T-helper 2 cell treated with Interferon-gamma antibody and Interleukin-4, amounts not matched to agents 5 μg/mL and 100 μg/mL, for 36 hours (primary cell): Measurements from ENCODE around the gene MFSD2A.
A peak's percentile ranks its signal among the peaks of the same experiment; 100 is the strongest.
"Not testable (repeated sequence)": the region's sequence is repeated elsewhere in the genome, so short reads cannot be mapped to it uniquely, and the experiment has no call there.

Source experiments
- DNase-seq: peaks from one replicate; pipeline ENCODE4 v3.0.0; 2021; ENCODE audit warnings: low spot score
- H3K27ac Mint-ChIP-seq: one replicate; pipeline ENCODE4 v1.8.0; 2021; ENCODE audit warnings: mild to moderate bottlenecking, mixed read lengths
- H3K27me3 Mint-ChIP-seq: one replicate; pipeline ENCODE4 v1.8.0; 2021; ENCODE audit warnings: low read depth, mixed read lengths
- H3K36me3 Mint-ChIP-seq: one replicate; pipeline ENCODE4 v1.8.0; 2021; ENCODE audit warnings: low read depth, mixed read lengths
- H3K4me1 Mint-ChIP-seq: one replicate; pipeline ENCODE4 v1.8.0; 2021; ENCODE audit warnings: low read depth, mixed read lengths
- H3K4me3 Mint-ChIP-seq: one replicate; pipeline ENCODE4 v1.8.0; 2022; ENCODE audit warnings: mild to moderate bottlenecking, moderate library complexity, mixed read lengths
- H3K9me3 Mint-ChIP-seq: one replicate; pipeline ENCODE4 v1.8.0; 2021; ENCODE audit warnings: mixed read lengths

Gene MFSD2A

DNA sequence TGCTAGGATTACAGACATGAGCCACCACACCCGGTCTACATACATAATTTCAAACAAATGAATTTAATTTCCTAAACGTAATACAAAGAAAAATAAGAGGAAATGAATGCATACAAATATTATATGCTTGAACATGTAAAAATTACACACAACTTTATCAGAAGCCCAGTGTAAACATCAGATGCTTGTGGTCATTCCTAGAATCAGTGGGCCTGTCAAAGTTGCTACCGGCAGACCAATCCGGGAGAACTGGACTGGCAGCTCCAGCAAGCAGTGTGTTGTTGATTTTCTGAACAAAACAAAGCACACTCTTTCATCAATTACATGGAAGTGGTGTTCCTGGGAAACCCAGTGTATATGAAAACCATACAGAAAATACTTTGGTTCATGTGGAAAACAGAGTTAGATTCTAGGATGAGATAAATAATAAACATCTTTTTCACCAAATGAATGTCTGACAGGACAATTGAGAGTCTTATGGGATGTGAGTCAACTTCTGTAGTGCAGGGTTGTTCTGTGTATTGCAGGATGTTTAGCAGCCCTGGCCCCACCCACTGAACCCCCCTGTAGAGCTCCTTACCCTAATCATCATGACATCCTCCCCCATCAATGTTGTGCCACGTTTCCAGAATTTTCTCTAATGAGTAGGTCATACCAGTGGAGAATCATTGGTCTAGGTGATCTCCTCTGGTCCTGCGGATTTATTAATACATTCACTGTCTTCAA lies 33.8 kb downstream of the MFSD2A start:
- Mint-ChIP-seq H3K4me1 (no peaks in the 10 kb centered on the region), H3K4me3 (no peak overlapping the region), H3K27ac (no peak overlapping the region), H3K9me3 (no peaks in the 10 kb centered on the region), H3K27me3 (peaks cover 2% of the 10 kb centered on the region), H3K36me3 (no peaks in the 10 kb centered on the region)
- DNase-seq: no peak

- Mint-ChIP-seq H3K36me3 (no peaks in the 10 kb centered on the region), H3K27ac (no peak overlapping the region), H3K4me1 (no peaks in the 10 kb centered on the region), H3K27me3 (no peaks in the 10 kb centered on the region), H3K4me3 (no peak overlapping the region), H3K9me3 (no peaks in the 10 kb centered on the region)
- no peak for DNase-seq
Measured at GRCh38 chr1:39990428-39990827, 35.5 kb downstream of the MFSD2A start.

- H3K27ac Mint-ChIP-seq: no peak overlapping the region
Measured at GRCh38 chr1:39992234-39992633, 37.3 kb downstream of the MFSD2A start.

DNA sequence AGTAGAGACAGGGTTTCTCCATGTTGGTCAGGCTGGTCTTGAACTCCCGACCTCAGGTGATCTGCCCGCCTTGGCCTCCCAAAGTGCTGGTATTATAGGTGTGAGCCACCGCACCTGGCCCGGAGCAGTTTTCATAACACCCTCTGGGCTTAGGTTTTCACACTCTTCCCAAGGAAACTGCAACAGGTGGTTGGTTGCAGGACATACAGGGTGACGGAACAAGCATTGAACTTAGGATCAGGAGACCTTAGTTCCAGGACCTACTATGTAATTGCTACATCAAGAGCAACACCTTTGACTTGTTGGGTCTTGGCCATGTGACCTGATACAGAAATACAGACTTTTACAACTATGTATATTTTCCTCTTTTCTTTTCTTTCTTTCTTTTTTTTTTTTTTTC lies 37.9 kb downstream of the MFSD2A start:
- H3K4me3 Mint-ChIP-seq: no peak overlapping the region
- H3K36me3 Mint-ChIP-seq: no peaks in the 10 kb centered on the region
- H3K9me3 Mint-ChIP-seq: no peaks in the 10 kb centered on the region
- no peak overlapping the region for H3K27ac Mint-ChIP-seq
- no peak for DNase-seq
- no peaks in the 10 kb centered on the region for H3K27me3 Mint-ChIP-seq
- peaks cover 2% of the 10 kb centered on the region for H3K4me1 Mint-ChIP-seq

More at GRCh38 chr1:39992234-39992633, 37.3 kb downstream of the MFSD2A start:
- Mint-ChIP-seq H3K9me3 (no peaks in the 10 kb centered on the region), H3K27me3 (no peaks in the 10 kb centered on the region), H3K4me1 (peaks cover 2% of the 10 kb centered on the region), H3K36me3 (no peaks in the 10 kb centered on the region), H3K4me3 (no peak overlapping the region)
- DNase-seq: no peak

DNA sequence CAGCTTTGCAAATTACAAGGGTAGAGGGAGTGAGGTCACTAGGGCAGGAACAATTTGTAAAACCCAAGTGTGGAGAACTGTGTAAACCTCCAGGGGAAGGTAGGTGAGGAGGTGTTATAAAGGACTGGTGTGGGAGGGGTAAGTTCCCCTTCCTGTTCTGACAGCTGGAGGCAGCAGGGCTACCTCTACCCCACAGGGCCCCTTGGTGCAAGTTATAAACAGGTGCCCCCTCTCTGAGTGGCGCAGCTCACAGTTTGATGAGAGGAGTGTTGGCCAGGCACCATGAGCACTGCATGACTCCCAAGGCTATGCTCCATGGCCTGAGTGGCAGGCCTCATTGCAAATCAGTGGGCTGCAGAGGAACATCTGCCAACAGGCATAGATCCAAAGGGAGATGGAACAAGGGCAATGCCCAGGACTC lies 41.0 kb downstream of the MFSD2A start:
- Mint-ChIP-seq H3K36me3 (no peaks in the 10 kb centered on the region), H3K27me3 (no peaks in the 10 kb centered on the region), H3K4me1 (peaks cover 2% of the 10 kb centered on the region), H3K4me3 (no peak overlapping the region), H3K9me3 (no peaks in the 10 kb centered on the region), H3K27ac (no peak overlapping the region)
- DNase-seq: no peak

DNA sequence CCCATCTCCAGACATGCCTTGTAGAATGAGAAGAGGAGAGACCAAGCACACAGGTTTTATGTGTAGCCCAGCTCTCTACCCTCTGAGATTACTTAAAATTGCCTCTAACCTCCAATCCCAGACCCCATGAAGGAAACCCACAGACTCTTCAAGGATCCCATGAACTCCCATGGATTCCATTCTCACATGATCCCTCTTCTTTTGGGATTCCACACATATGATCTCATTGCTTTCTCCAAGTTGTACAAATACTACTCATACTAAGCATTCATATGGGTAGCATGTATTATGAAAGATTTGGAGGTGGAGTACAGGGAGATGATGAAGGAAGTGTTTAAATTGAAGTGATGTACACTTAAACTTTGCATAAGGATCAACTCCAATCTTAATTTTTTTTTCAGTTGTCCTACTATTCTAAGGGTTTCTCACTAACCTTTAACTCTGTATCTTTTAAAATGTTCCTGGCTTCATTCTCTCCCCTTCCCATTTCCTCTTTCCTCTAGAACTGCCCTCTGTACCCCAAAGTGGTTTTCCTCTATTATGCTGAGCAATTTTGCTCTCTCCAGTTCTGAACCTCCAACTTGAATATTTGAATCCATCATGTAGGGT lies 41.6 kb downstream of the MFSD2A start:
- Mint-ChIP-seq H3K4me1 (peaks cover 2% of the 10 kb centered on the region), H3K36me3 (no peaks in the 10 kb centered on the region), H3K27ac (no peak overlapping the region), H3K27me3 (no peaks in the 10 kb centered on the region), H3K9me3 (no peaks in the 10 kb centered on the region), H3K4me3 (no peak overlapping the region)
- no peak for DNase-seq

DNA sequence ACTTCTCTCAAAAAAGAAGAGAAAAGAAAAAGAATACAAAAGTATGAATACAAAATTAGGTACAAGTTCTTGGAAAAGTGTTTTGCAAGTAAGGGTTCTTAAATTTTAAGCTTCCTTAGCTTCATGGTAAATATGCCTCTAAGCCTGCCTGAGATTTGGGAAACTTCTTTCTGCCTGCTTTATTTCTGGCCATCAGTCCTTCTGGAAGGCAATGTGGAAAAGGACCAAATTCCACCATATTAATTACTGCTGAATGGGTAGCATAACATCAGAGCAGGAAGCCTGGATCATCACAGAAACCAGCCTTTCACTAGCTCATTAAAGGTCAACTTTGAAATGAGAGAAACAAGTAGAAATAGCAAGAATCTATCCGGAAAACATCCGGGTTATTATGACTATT lies 46.5 kb downstream of the MFSD2A start:
- no peaks in the 10 kb centered on the region for H3K9me3 Mint-ChIP-seq
- no peak for DNase-seq
- no peak overlapping the region for H3K4me3 Mint-ChIP-seq
- peaks cover 16% of the 10 kb centered on the region for H3K27me3 Mint-ChIP-seq
- no peaks in the 10 kb centered on the region for H3K36me3 Mint-ChIP-seq
- H3K4me1 Mint-ChIP-seq: no peaks in the 10 kb centered on the region
- no peak overlapping the region for H3K27ac Mint-ChIP-seq

- H3K4me1 Mint-ChIP-seq: no peaks in the 10 kb centered on the region
- DNase-seq: no peak
- H3K36me3 Mint-ChIP-seq: no peaks in the 10 kb centered on the region
- no peak overlapping the region for H3K4me3 Mint-ChIP-seq
- H3K9me3 Mint-ChIP-seq: no peaks in the 10 kb centered on the region
- H3K27ac Mint-ChIP-seq: no peak overlapping the region
- peaks cover 16% of the 10 kb centered on the region for H3K27me3 Mint-ChIP-seq
Measured at GRCh38 chr1:40003156-40004093, 48.5 kb downstream of the MFSD2A start.

- Mint-ChIP-seq H3K36me3 (no peaks in the 10 kb centered on the region), H3K4me1 (no peaks in the 10 kb centered on the region), H3K9me3 (no peaks in the 10 kb centered on the region), H3K4me3 (no peak overlapping the region), H3K27ac (no peak overlapping the region), H3K27me3 (peaks cover 16% of the 10 kb centered on the region)
- no peak for DNase-seq
Measured at GRCh38 chr1:40004857-40005256, 49.9 kb downstream of the MFSD2A start.

- not testable (repeated sequence) for H3K4me3 Mint-ChIP-seq, H3K27ac Mint-ChIP-seq, H3K36me3 Mint-ChIP-seq
Measured at GRCh38 chr1:40007481-40008034, 52.6 kb downstream of the MFSD2A start.

DNA sequence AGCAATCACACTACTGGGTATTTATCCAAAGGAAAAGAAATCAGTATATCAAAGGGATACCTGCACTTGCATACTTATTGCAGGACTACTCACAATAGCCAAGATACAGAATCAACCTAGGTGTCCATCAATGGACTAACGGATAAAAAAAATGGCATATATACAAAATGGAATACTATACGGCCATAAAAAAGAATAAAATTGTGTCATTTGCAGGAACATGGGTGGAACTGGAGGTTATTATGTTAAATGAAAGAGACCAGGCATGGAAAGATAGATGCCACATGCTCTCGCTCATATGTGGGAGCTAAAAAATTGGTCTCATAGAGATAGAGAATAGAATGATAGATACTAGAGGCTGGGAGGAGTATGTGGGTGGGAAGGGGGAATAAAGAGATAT lies 56.3 kb downstream of the MFSD2A start:
- peaks cover 11% of the 10 kb centered on the region for H3K4me1 Mint-ChIP-seq
- peaks cover 1% of the 10 kb centered on the region for H3K27me3 Mint-ChIP-seq
- H3K36me3 Mint-ChIP-seq: no peaks in the 10 kb centered on the region
- no peak overlapping the region for H3K27ac Mint-ChIP-seq
- no peak for DNase-seq
- no peak overlapping the region for H3K4me3 Mint-ChIP-seq
- H3K9me3 Mint-ChIP-seq: peaks cover 8% of the 10 kb centered on the region

More at GRCh38 chr1:40007481-40008034, 52.6 kb downstream of the MFSD2A start:
- DNase-seq, H3K4me1 Mint-ChIP-seq, H3K9me3 Mint-ChIP-seq: not testable (repeated sequence)
- H3K27me3 Mint-ChIP-seq: peaks cover 14% of the 10 kb centered on the region

DNA sequence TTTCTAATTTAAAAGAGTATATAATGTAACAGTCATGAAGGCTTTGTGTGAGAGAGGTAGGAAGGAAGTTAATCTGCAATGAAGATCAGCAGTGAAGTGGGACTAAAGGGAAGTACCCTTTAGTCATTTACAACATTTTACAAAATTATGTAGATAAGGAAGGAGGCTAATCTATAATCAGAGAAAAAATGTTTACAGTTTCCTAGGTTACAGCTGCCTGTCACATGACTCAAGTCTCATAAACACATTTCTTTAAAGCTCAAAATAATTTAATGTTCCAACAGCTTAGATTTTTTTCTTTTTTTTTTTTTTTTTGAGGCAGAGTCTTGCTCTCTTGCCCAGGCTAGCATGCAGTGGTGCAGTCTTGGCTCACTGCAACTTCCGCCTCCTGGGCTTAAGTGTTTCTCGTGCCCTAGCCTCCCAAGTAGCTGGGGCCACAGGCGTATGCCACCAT lies 59.3 kb downstream of the MFSD2A start:
- Mint-ChIP-seq H3K36me3 (no peaks in the 10 kb centered on the region), H3K4me1 (peaks cover 16% of the 10 kb centered on the region), H3K27ac (no peak overlapping the region), H3K4me3 (no peak overlapping the region), H3K9me3 (peaks cover 8% of the 10 kb centered on the region), H3K27me3 (peaks cover 15% of the 10 kb centered on the region)
- DNase-seq: no peak

DNA sequence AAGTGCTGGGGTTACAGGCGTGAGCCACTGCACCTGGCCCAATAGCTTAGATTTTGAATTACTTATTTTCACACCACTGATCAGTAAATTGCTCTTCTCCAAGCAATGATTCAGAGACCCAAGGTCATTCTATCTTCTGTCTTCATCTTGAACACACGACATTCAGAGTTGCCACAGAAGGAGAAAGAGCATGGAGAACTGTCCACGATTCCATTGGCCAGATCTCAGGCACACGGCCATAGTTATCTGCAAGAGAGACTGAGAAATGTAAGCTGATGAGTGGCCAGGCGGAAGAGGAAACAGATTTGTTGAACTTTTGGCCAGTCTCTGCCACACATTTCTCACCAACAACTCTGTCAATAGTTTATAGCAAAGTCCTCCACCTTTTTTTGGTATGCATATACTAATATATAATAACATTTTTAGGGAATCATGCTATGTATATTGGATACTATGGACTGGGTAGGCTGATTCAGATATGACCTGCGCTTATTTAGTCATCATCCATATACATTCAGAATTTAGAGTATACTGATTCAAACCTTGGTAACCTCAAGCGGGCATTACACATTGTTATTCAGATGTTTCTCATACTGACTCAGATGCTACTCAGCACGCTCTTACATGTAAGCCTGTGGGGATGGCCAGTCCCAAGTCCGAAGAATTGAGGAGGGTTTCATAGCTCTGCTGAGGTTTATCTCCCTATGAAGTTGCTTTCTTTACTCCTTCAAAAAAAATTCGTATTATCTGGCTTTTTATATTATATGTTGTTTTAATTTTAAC lies 60.1 kb downstream of the MFSD2A start:
- Mint-ChIP-seq H3K27ac (peak overlapping the region; percentile 62), H3K4me3 (no peak overlapping the region), H3K36me3 (no peaks in the 10 kb centered on the region), H3K9me3 (peaks cover 8% of the 10 kb centered on the region), H3K27me3 (peaks cover 16% of the 10 kb centered on the region), H3K4me1 (peaks cover 18% of the 10 kb centered on the region)
- DNase-seq: no peak
